ENCODE measurements around the gene MYO1A.

Gene MYO1A

GRCh38 chr12:57012600-57013465 is 37.1 kb downstream of the MYO1A start:
- DNase-seq (ENCODE audit: low read depth): no peak

GRCh38 chr12:57011438-57012424 is 38.2 kb downstream of the MYO1A start:
- peak; percentile 21 for DNase-seq (ENCODE audit: low read depth)

- DNase-seq (ENCODE audit: low read depth): no peak
Measured at GRCh38 chr12:57010627-57011247, 39.2 kb downstream of the MYO1A start.

- no peak for DNase-seq (ENCODE audit: low read depth)
Measured at GRCh38 chr12:57009949-57010626, 39.8 kb downstream of the MYO1A start.

- DNase-seq (ENCODE audit: low read depth): peak; percentile 79
Measured at GRCh38 chr12:57008178-57008577, 41.8 kb downstream of the MYO1A start.

GRCh38 chr12:57006809-57007475 is 43.0 kb downstream of the MYO1A start:
- DNase-seq (ENCODE audit: low read depth): no peak

- DNase-seq (ENCODE audit: low read depth): peak; percentile 72
Measured at GRCh38 chr12:57005980-57006808, 43.7 kb downstream of the MYO1A start, which contains the start of gene ZBTB39. ZBTB39 (minus strand) TSS chr12:57006546; CDS start chr12:57004917, 1,629 bp downstream.

GRCh38 chr12:57004651-57005050 is 45.3 kb downstream of the MYO1A start:
- DNase-seq (ENCODE audit: low read depth): no peak

GRCh38 chr12:57003395-57003794 is 46.5 kb downstream of the MYO1A start:
- no peak for DNase-seq (ENCODE audit: low read depth)

GRCh38 chr12:57001448-57001906 is 48.5 kb downstream of the MYO1A start:
- DNase-seq (ENCODE audit: low read depth): peak; percentile 78

- peak; percentile 37 for DNase-seq (ENCODE audit: low read depth)
Measured at GRCh38 chr12:57000393-57000792, 49.5 kb downstream of the MYO1A start.

- peak; percentile 20 for DNase-seq (ENCODE audit: low read depth)
Measured at GRCh38 chr12:56999456-56999855, 50.5 kb downstream of the MYO1A start.

- DNase-seq (ENCODE audit: low read depth): no peak
Measured at GRCh38 chr12:56998981-56999380, 50.9 kb downstream of the MYO1A start.

- DNase-seq (ENCODE audit: low read depth): no peak
Measured at GRCh38 chr12:56998316-56998715, 51.6 kb downstream of the MYO1A start.

- DNase-seq (ENCODE audit: low read depth): no peak
Measured at GRCh38 chr12:56996793-56997545, 53.0 kb downstream of the MYO1A start.

GRCh38 chr12:56995930-56996496 is 53.9 kb downstream of the MYO1A start:
- no peak for DNase-seq (ENCODE audit: low read depth)

GRCh38 chr12:56995201-56995929 is 54.6 kb downstream of the MYO1A start:
- DNase-seq (ENCODE audit: low read depth): no peak

GRCh38 chr12:56994231-56994746 is 55.6 kb downstream of the MYO1A start:
- no peak for DNase-seq (ENCODE audit: low read depth)
